ENCODE data around the gene CST7.

The CST7 gene

GRCh38 chr20:24960861-24961260 is 11.8 kb downstream of the CST7 start:
- no peak for DNase-seq (ENCODE audit: low spot score)
- TF ChIP-seq, protein P1, sequence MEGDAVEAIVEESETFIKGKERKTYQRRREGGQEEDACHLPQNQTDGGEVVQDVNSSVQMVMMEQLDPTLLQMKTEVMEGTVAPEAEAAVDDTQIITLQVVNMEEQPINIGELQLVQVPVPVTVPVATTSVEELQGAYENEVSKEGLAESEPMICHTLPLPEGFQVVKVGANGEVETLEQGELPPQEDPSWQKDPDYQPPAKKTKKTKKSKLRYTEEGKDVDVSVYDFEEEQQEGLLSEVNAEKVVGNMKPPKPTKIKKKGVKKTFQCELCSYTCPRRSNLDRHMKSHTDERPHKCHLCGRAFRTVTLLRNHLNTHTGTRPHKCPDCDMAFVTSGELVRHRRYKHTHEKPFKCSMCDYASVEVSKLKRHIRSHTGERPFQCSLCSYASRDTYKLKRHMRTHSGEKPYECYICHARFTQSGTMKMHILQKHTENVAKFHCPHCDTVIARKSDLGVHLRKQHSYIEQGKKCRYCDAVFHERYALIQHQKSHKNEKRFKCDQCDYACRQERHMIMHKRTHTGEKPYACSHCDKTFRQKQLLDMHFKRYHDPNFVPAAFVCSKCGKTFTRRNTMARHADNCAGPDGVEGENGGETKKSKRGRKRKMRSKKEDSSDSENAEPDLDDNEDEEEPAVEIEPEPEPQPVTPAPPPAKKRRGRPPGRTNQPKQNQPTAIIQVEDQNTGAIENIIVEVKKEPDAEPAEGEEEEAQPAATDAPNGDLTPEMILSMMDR (IDR thresholded peaks at IDR 0.05; ENCODE audit: extremely low read depth, missing control alignments), result no peak

DNA sequence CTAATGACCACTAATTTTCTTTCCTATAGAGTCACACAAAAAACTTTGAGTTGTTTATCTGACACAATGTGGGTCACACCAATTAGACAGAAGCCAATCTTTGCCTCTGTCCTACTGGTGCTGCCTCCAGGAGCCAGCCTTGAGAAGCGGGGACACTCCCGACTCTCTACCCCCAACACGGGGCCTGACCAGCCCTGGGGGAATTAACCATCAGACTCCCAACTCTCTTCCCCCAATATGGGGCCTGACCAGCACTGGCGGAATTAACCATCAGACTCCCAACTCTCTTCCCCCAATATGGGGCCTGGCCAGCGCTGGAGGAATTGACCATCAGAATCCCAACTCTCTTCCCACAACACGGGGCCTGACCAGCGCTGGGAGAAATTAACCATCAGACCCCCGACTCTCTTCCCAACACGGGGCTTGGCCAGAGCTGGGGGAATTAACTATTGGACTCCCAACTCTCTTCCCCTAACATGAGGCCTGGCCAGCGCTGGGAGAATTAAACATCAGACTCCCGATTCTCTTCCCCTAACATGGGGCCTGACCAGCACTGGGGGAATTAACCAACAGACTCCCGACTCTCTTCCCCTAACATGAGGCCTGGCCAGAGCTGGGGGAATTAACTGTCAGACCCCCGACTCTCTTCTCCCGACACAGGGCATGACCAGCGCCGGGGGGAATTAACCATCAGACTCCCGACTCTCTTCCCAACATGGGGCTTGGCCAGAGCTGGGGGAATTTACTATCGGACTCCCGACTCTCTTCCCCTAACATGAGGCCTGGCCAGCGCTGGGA is 12.5 kb downstream of the CST7 start:
- no peak for DNase-seq (ENCODE audit: low spot score)
- TF ChIP-seq, protein P1 (IDR thresholded peaks at IDR 0.05; ENCODE audit: extremely low read depth, missing control alignments), result no peak

GRCh38 chr20:24962182-24962492 is 13.1 kb downstream of the CST7 start:
- TF ChIP-seq, protein P1 (IDR thresholded peaks at IDR 0.05; ENCODE audit: extremely low read depth, missing control alignments), result no peak
- no peak for DNase-seq (ENCODE audit: low spot score)

GRCh38 chr20:24962510-24962909 is 13.4 kb downstream of the CST7 start:
- no peak for DNase-seq (ENCODE audit: low spot score)
- TF ChIP-seq, protein P1 (IDR thresholded peaks at IDR 0.05; ENCODE audit: extremely low read depth, missing control alignments), result no peak

- no peak for DNase-seq (ENCODE audit: low spot score)
- TF ChIP-seq, protein P1 (IDR thresholded peaks at IDR 0.05; ENCODE audit: extremely low read depth, missing control alignments), result no peak
Observed at GRCh38 chr20:24963672-24964505, 14.8 kb downstream of the CST7 start.

- TF ChIP-seq, protein P1 (IDR thresholded peaks at IDR 0.05; ENCODE audit: extremely low read depth, missing control alignments), result no peak
- no peak for DNase-seq (ENCODE audit: low spot score)
Observed at GRCh38 chr20:24964506-24964840, 15.4 kb downstream of the CST7 start.
